NCI-H2171 (cell line): ENCODE measurements around the gene GRK7.
"Not testable (repeated sequence)": the region's sequence is repeated elsewhere in the genome, so short reads cannot be mapped to it uniquely, and the experiment has no call there.

Experiments used
- DNase-seq: peaks from one replicate; lab custom pipeline; 2025; lab: John Stamatoyannopoulos, UW

GRK7 gene

DNA sequence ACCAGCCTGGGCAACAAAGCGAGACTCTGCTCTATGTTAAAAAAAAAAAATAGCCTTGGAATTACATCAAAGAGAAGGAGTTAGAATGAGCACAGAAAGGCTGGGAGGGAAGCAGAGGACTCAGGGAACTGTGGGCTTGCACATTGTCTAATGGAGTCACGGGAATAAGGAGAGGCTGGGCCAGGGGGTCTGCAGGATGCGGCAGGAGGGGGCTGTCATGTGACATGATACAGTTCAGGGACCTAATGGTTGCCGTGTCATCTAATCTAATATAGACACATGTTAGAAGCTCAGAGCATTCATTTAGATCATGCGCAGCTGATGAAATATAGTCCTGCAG is 32.5 kb downstream of the GRK7 start:
- DNase-seq = no peak

DNA sequence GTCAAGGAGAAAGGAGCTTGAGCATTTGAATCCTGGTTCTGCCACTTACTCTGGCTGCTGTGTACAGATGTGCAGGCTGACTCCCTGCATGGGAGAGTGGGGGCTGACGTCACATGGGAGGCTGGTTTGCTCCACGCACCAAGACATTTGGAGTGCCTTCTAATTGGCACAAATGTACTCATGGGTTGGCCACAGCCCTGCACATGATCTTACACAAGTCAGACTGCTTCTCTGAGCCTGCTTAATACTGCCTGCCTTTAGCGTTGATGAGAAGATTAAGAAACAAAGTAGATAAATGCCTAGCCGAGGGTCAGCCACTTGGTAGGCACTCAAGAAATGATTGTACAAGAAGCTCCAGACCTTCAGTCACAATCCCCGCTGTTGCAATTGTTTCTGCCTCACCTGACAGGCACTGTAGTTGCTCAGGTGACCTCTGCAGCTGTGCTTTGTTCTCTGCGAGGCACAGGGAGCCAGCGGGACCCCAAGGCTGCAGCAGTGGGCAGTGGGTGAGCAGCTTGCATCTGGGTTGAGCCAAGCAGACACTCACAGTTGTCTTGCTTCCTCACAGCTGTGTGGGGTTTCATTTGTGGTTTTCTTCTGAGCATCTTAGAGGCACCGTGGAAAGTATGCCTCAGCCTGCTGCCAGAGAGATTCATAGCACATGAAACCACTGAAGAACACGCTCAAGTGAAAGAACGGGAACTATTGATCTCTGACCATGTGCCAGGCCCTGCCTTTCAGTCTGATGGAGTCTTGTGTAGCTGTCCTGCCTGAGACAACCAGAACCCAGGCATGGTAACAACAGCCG is 33.1 kb downstream of the GRK7 start:
- no peak for DNase-seq

GRCh38 chr3:141796889-141797781 is 33.9 kb downstream of the GRK7 start:
- no peak for DNase-seq

GRCh38 chr3:141797819-141798447 is 34.7 kb downstream of the GRK7 start:
- DNase-seq = no peak

GRCh38 chr3:141798448-141798845 is 35.2 kb downstream of the GRK7 start:
- no peak for DNase-seq

DNA sequence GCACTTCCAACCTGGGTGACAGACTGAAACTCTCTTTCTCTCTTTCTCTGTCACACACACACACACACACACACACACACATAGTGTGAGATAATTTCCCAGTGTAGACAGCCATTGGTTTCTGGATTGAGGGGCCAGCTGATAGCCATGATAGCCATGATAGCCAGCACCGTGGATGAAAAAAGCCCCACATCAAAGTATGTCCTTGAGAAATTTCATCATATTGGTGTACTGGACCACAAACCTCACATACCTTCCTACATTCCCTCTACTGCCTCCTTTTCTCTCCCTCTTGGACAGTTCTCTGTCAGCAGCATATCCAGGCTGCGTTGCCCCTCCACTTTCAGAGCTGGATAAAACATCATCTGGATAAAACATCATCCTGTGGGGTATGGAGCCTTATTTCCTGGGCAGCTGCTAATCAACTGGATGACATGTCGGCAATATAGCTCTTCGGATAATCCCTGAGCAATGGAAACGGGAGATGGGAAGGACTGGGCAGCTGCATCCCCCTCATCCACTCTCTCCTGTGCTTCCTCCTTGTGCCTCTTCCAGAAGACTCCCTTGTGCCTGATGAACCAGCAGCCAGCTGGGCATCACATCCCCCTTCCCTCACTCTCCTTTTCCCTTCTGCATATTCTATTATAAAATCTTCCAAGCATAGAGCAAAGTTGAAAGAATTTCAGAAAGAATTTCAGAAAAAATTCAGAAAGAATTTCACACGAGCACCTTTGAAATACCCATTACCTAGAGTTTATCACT is 39.3 kb downstream of the GRK7 start:
- DNase-seq = no peak

GRCh38 chr3:141803538-141803937 is 40.3 kb downstream of the GRK7 start:
- DNase-seq = not testable (repeated sequence)

DNA sequence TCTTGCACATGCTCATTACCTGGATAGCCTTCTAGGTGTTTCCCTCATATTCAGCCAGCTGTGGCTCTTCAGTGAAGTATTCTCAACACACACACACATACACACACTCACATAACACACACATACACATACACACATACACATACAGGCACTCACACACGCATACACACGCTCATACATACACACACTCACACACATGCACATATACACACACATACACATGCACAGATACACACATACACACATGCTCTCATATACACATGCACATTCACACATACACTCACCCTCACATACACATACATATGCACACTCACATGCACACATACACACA is 41.2 kb downstream of the GRK7 start:
- no peak for DNase-seq

DNA sequence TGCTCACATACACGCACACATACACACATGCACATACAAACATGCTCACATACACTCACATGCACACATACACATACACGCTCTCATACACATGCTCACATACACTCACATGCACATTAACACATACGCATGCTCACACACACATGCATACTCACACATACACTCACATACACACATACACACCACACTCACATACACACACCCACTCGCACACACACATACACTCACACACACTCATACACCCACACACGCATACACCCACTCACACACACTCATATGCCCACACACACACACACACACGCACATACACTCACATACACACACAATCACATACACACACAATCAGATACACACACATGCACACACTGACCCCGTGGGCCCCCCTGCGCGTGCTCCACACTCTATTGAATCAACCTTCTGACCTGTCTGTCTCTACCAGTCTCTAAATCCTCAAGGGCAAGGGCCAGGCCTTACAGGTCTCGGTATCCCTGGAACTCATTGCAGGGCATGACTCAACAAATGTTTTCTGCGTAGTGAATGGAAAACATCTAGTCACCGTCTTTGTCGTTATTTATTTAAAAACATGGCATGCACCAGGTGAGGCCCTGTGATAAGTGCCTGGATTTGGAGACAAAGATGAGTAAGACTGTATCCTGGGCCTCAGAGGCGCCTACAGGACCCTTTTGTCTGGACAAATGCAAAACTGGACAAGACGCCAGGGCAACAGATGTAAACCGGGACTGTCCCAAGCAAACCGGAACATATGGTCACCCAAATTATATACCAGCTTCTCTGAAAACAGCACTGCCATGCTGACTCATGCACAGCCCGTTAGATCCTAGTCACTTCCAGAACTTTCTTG is 41.8 kb downstream of the GRK7 start:
- no peak for DNase-seq

DNA sequence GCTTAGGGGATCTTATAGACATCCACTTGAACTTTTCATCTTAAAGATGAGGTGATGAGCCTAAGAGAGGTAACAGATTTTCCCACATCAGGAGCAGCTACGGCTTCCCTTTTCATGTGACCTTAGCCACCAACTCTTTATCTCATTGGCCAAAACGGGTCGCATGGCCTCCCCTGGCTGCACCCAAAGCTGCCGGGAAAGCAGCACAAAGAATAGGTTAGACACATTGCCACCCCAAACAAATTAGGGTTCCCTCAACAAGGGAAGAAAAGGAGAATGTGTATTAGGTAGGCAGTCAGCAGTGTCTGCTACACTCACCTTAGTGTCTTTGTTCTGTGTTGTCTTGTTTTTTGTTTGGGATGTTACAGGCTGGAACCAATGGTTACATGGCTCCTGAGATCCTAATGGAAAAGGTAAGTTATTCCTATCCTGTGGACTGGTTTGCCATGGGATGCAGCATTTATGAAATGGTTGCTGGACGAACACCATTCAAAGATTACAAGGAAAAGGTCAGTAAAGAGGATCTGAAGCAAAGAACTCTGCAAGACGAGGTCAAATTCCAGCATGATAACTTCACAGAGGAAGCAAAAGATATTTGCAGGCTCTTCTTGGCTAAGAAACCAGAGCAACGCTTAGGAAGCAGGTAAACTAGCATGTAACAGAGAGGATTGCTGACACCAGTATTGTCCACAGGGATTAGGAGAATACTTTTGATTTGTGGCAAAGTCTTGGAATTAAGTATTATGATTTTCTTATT is 44.2 kb downstream of the GRK7 start:
- no peak for DNase-seq

DNA sequence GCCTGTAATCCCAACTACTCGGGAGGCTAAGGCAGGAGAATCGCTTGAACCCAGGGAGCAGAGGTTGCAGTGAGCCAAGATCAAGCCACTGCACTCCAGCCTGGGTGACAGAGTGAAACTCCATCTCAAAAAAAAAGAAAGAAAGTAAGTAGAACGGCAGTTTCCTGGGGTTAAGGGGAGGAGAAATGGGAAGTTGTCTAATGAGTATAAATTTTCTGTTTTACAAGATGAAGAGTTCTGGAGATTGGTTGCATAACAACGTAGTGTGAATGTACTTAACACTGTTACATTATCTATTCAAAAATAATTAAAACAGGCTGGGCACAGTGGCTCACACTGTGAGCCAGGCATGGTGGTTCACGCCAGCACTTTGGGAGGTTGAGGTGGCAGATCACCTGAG is 45.4 kb downstream of the GRK7 start:
- DNase-seq = no peak

- no peak for DNase-seq
Observed at GRCh38 chr3:141810161-141810560, 47.0 kb downstream of the GRK7 start.

GRCh38 chr3:141811348-141811747 is 48.1 kb downstream of the GRK7 start:
- no peak for DNase-seq

DNA sequence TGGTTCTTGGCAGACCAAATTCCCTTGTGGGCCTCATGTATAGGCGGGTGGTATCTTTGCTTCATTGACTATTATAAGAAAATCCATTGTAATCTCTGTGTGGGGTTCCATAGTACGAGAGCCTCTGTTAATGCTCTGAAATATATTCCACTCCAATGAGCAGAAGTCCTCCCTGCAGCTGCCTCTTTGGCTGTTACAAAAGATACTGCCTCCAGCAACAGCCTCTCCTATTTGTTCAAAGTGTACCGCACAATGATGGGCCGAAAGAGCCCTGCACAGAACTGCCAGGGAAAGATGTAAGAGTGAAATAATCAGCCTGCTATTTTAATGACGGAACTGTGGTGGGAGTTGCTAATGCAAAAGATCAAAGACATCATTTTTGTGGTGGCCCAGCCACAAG is 48.9 kb downstream of the GRK7 start:
- DNase-seq = peak; percentile 38

DNA sequence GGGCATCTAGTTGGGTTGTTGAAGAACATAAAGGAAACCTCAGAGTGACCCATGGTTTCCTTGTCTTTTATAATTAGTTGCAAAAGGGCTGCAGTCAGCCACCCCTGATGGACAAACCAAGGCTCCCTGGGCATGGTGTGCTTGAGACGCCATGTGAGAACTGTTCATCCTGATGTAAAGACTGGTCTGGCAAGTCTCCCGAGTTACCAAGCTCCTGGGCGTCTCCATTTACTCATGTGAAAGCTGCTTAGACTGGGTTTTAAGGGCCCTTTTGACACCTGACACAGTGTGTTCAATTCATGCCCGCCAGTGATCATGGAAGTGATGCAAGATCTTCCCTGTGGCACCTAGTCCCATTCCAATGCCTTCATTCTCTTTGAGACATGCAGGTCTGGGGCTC is 49.4 kb downstream of the GRK7 start:
- DNase-seq = no peak
